Breast epithelium (tissue), 3 donors: ENCODE results near the gene PDGFA.

Experiments used
- POLR2AphosphoS5 ChIP-seq, 3 donors: sonication (generic); formaldehyde crosslinking; IDR thresholded peaks; one replicate each; pipeline ENCODE4 v1.6.1; 2017; ENCODE audit warnings: antibody characterized with exemption in 3 of 3
- TF ChIP-seq, protein P1 (sequence below), 3 donors: fragments of 450-650 bp; IDR thresholded peaks; one replicate each; pipeline ENCODE4 v1.5.1; 2016 to 2017; ENCODE audit warnings: antibody characterized with exemption in 3 of 3, mild to moderate bottlenecking in 3 of 3, moderate library complexity in 3 of 3

DNA sequence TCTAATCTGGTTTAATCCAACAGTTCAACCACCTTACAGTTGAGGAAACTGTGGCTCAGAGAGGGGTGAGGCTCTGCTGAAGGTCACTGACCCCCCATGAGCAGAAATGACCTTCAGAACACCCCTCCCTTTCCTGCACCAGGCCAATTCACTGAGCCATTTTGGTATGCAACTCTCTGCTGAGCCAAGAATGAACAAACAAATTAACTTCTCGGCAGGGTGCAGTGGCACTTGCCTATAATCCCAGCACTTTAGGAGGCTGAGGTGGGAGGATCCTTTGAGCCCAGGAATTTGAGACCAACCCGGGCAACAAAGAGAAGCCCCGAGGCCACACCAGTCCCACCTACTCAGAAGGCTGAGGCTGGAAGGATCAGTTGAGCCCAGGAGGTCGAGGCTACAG, 29.8 kb downstream of the PDGFA start:
- no peak for TF ChIP-seq POLR2AphosphoS5 (IDR thresholded peaks at IDR 0.05)
- TF ChIP-seq, protein P1, sequence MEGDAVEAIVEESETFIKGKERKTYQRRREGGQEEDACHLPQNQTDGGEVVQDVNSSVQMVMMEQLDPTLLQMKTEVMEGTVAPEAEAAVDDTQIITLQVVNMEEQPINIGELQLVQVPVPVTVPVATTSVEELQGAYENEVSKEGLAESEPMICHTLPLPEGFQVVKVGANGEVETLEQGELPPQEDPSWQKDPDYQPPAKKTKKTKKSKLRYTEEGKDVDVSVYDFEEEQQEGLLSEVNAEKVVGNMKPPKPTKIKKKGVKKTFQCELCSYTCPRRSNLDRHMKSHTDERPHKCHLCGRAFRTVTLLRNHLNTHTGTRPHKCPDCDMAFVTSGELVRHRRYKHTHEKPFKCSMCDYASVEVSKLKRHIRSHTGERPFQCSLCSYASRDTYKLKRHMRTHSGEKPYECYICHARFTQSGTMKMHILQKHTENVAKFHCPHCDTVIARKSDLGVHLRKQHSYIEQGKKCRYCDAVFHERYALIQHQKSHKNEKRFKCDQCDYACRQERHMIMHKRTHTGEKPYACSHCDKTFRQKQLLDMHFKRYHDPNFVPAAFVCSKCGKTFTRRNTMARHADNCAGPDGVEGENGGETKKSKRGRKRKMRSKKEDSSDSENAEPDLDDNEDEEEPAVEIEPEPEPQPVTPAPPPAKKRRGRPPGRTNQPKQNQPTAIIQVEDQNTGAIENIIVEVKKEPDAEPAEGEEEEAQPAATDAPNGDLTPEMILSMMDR (IDR thresholded peaks at IDR 0.05), result no peak
